Omental fat pad (tissue), 4 donors: Measurements from ENCODE around the gene C11orf86. TPM values are rescaled to one million over a fixed set of nuclear protein-coding genes. Genes with fewer than 3 reads are reported as not detected.

ENCODE experiments used
- ATAC-seq: fragments of 150-250 bp; one replicate; pipeline ENCODE4 v1.9.1; 2016; ENCODE audit warnings: mild to moderate bottlenecking, moderate library complexity; ENCODE audit not compliant: low FRiP score
- DNase-seq: peaks from one replicate; pipeline ENCODE4 v3.0.0-alpha.2; 2019; ENCODE audit warnings: low spot score
- total RNA-seq, 4 donors: library from RNA; depleted of rRNA; stranded (reverse); fragments of >200 nt; gene quantifications; one replicate each; pipeline ENCODE4 v1.1.0, GENCODE V29; 2016
- TF ChIP-seq, protein P1 (sequence below), 3 donors: fragments of 450-650 bp; IDR thresholded peaks; one replicate each; pipeline ENCODE4 v1.5.1; 2016 to 2017; ENCODE audit warnings: antibody characterized with exemption in 3 of 3, mild to moderate bottlenecking in 3 of 3, moderate library complexity in 2 of 3

C11orf86 gene
- total RNA-seq, 4 donors from 2014 or later = not detected

DNA sequence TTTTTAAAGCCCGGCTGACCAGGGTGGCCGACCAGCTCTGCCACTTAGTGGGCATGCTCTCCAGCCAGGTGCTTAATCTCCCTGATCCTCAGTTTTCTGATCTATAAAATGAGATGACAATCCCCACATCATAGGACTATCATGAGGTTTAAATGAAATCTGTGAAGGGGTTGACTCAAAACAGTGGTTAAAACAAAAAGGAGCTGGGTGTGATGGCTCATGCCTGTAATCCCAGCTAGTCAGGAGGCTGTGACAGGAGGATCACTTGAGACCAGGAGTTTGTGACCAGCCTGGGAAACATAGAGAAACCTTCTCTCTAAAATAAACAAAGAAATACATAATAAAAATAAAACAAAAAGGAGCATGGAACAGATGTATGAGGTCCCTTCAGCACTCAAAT is 3.6 kb upstream of the C11orf86 start:
- TF ChIP-seq, protein P1, sequence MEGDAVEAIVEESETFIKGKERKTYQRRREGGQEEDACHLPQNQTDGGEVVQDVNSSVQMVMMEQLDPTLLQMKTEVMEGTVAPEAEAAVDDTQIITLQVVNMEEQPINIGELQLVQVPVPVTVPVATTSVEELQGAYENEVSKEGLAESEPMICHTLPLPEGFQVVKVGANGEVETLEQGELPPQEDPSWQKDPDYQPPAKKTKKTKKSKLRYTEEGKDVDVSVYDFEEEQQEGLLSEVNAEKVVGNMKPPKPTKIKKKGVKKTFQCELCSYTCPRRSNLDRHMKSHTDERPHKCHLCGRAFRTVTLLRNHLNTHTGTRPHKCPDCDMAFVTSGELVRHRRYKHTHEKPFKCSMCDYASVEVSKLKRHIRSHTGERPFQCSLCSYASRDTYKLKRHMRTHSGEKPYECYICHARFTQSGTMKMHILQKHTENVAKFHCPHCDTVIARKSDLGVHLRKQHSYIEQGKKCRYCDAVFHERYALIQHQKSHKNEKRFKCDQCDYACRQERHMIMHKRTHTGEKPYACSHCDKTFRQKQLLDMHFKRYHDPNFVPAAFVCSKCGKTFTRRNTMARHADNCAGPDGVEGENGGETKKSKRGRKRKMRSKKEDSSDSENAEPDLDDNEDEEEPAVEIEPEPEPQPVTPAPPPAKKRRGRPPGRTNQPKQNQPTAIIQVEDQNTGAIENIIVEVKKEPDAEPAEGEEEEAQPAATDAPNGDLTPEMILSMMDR (IDR thresholded peaks at IDR 0.05) = no peak
- ATAC-seq = no peak
- DNase-seq = no peak

DNA sequence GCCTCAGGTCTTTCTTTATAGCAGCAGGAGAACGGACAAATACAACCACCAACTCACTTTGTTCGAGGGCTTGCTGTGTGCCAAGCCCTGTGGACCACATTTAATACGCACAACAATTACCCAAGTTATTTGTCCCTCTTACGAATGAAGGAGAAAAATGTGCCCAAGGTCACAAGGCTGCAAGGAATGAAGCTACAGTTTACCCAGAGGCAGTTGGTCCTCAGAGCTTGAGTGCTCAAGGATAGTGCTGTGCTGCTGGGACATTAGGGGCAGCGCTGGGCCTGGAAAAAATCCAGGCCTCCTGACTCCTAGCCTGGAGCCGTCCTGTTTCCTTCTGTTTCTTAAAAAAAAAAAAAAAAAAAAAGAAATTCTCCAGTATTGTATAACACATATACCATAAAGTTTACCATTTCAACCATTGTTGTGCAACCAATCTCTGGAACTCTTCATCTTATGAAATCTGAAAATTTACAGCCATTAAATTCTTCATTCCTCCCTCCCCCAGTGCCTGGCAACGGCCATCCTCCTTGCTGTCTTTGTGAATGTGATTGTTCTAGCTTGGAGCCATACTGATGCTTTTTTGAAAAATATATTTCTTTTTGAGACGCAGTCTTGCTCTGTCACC is 1.0 kb upstream of the C11orf86 start:
- TF ChIP-seq, protein P1 (IDR thresholded peaks at IDR 0.05) = no peak
- DNase-seq = no peak
- ATAC-seq = no peak

DNA sequence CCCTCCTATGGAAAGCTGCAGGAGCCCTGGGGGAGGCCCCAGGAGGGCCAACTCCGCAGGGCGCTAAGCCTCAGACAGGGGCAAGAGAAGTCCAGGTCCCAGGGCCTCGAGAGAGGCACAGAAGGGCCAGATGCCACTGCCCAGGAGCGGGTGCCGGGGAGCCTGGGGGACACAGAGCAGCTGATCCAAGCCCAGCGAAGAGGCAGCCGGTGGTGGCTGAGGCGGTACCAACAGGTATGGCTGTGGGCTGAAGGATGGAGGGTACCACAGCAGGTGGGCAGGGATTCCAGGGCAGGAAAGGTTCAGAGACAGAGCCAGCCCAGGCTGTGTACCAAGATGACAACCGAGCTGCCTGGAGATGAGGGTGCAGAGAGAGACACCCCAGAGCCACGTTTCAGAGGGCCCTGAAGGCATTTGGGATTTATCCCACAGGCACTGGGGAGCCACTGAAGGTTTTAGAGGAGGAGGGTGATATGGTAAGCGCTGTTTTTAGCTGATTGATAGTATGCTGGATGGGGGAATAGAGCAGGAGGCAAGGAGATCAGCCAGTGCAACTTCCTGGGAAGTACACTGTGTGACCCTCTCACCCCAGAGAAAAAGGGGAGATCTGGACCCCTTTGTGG is 412 bp downstream of the C11orf86 start:
- ATAC-seq (no peak), DNase-seq (no peak)
- TF ChIP-seq, protein P1 (IDR thresholded peaks at IDR 0.05) = no peak

DNA sequence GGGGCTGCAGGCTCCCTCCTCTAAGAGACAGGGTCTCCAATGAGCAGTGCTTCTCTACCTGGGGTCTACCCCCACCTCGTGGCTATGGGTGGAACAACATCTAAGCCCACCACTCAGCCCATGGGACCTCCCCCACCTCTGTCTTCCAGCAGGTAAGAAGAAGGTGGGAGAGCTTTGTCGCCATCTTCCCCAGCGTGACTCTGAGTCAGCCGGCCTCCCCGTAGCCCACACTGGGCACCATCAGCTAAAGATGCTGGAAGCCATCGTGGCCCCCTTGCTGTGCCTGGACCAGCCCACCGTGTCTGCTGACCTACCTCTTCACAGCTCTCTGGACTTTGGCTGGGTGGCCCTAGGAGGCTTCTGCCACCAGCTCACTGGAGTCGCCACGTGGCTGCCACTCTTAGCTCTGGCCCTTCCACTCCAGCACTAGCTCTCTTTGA is 944 bp downstream of the C11orf86 start:
- DNase-seq (no peak), ATAC-seq (no peak)
- TF ChIP-seq, protein P1 (IDR thresholded peaks at IDR 0.05) = no peak

DNA sequence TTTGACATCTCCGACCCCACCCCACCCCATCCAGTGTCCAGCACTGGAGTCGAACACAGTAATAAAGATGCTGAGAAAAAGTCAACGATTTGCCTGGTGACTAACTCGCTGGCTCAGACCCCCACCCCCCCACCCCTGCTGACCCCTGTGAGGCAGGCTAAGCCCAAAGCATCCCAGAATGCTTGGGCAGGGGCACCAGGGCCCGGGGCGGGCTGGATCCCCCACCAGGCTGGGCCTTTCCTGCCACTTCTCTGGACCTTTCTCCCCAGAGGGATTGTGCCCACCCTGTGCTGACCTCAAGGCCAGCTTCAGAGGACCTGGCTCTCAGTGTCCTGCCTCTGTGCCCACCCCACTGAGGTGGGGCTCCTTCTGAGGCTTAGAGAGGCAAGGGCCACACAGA is 1.8 kb downstream of the C11orf86 start:
- no peak for DNase-seq
- ATAC-seq = no peak
- TF ChIP-seq, protein P1 (IDR thresholded peaks at IDR 0.05) = no peak

DNA sequence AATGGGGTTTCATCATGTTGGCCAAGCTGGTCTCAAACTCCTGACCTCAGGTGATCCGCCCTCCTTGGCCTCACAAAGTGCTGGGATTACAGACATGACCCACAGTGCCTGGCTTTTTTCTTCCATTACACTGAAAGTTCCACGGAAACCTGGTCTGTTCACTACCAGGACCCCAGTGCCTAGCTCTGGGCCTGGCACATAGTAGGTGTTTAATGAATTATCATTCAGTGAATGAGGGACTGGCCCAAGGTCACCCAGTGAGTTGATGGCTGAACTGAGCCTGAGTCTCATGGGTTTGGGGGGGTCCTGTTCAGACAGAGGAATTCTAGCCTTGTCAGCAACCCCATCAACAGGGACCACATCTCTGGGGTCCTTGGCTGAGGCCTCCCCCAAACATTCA is 3.1 kb downstream of the C11orf86 start:
- TF ChIP-seq, protein P1 (IDR thresholded peaks at IDR 0.05) = no peak
- ATAC-seq (no peak), DNase-seq (no peak)

DNA sequence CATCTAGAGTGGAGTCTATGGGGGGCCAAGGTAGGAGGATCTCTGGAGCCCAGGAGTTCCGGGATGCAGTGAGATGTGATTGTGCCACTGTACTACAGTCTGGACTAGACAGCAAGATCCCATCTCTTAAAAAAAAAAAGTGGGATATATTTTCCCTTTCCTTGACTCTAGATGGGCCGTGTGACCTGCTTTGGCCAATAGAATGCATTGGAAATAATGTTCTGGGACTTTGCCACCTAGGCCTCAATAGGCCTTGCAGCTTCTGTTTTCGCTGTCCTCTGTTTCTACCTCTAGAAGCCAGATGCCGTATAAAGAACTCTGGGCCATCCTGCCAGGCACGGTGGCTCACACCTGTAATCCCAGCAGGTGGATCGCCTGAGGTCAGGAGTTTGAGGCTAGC is 3.6 kb downstream of the C11orf86 start:
- no peak for DNase-seq
- TF ChIP-seq, protein P1 (IDR thresholded peaks at IDR 0.05) = no peak
- ATAC-seq = no peak
